ENCODE results near the gene ZNF850. TPM values are rescaled to one million over a fixed set of nuclear protein-coding genes. Genes with fewer than 3 reads are reported as not detected.

Gene ZNF850
- 2.0 and 3.0 TPM in 2 replicates for total RNA-seq

DNA sequence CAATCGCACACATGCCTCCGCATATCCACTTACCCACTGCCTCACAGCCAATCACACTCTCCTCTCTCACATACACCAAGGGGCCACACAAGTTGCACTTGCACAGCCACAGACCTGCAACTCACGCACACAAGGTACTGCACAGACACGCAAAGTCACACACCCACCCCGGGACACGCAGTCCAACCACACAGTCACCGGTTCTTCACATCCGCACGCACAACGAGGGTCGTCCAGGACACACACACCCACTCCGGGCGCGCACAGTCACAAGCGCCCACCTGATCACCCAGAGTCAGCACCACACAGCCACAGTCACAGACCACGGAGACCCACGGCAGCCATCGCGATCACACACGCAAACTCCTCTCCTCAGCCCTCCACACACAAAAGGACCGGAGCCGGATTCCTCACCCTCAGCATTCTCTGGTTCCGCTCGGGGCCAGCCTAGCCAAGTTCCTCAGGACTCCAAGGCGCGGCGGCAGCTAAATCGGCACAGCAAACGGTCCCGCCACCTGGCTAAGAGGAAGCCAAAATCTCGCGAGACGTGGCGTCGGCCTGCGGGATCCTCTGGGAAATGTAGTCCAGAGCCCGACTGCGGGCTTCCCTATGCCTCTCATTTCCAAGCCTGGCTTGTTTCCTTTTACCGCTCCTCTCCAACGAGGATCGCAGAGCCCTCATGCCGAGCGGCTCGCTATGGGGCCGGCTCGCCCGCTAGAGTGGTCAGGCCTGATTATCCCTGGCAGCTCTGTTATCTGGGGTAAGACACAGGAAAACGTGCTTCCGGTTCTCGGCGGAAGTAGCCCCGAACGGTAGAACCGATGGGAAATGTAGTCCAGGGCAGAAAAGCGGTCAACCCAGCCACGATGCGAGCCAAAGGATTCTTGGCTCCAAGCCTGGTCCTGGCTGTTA is at the start of gene ZNF850:
ZNF850 (minus strand) TSS at position 497 of the 912 bp plus-strand sequence. CDS start 10,201 bp downstream, outside the sequence.

DNA sequence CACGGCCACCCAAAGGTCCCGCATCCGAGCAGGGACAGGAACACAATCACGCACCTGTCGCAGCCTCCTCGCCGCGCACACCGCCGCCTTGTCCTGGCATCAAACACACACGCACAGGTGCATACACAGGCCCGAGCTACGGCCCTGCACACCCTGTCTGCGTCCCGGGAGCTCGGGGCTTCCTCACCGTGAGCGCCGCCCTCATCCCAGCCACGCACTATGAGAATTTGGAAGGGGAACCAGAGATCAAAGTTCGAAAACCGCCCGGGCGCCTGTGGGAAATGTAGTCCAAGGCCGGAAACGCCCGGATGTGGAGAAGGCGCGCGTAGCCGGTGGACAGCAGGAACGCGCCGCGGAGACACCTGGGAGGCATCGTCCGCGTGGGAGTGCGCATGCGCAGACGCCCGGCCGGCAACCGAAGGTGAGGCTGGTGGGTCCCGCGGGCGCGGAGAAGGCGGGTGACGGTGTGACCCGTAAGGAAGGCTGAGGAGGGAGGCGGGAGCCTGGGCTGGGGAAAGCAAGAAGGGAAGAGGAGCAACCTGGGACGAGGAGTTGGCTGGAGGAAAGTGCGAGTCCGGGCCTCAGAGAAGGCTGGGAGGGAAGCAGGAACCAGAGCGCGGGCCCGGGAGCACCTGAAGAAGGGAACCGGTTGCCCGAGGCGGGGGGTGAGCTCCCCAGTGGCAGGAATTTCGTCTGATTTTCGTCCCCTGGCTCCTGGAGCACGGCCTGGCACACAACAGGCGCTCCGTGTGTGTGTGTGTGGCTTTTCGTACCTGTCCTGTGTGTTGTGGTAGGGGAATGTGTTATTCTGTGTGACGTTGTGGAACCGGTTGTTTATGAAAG is 85.2 kb downstream of the ZNF850 start, which contains the start of gene ZNF567:
ZNF567 (plus strand) TSS at position 399 of the 843 bp plus-strand sequence. CDS start 7,256 bp downstream, outside the sequence.

Other genes starting within 250 kb of the ZNF850 start
- 8.1 and 8.5 TPM in 2 replicates for gene ZNF260, start 244.5 kb downstream of the ZNF850 start, total RNA-seq
- 10.0 and 12.3 TPM in 2 replicates for gene ZNF529, start 199.5 kb downstream of the ZNF850 start, total RNA-seq
- 9.6 and 13.1 TPM in 2 replicates for gene ZNF382, start 167.5 kb downstream of the ZNF850 start, total RNA-seq
- 12.5 and 12.8 TPM in 2 replicates for gene ZNF461, start 106.0 kb downstream of the ZNF850 start, total RNA-seq
- gene ZNF567, start 85.2 kb downstream of the ZNF850 start, total RNA-seq = 3.6 and 4.4 TPM in 2 replicates
- gene ZNF790, start 65.6 kb upstream of the ZNF850 start, total RNA-seq = 7.4 and 8.1 TPM in 2 replicates
- 1.8 and 2.3 TPM in 2 replicates for gene ZNF345, start 78.1 kb upstream of the ZNF850 start, total RNA-seq
- gene ZNF829, start 143.5 kb upstream of the ZNF850 start, total RNA-seq = 2.6 and 3.4 TPM in 2 replicates
- gene ZNF568, start 143.5 kb upstream of the ZNF850 start, total RNA-seq = 14.8 and 16.2 TPM in 2 replicates

All from smooth muscle cell of the pulmonary artery (primary cell).